ENCODE measurements around the gene IFNGR1.

Gene IFNGR1

GRCh38 chr6:137224799-137225198 is 5.6 kb upstream of the IFNGR1 start:
- H4K20me1 ChIP-seq (ENCODE audit: insufficient read depth), result no peaks in the 10 kb centered on the region
- H3K4me3 ChIP-seq (IDR thresholded peaks at IDR 0.05; ENCODE audit: insufficient read depth, low read depth, low read length), result no peak overlapping the region
- TF ChIP-seq CTCF (conservative IDR thresholded peaks at IDR 0.05; ENCODE audit: low read depth, low read length), result no peak
- no peak overlapping the region for H3K27ac ChIP-seq
- peaks cover 16% of the 10 kb centered on the region for H3K4me1 ChIP-seq (ENCODE audit: low read depth, poor library complexity, severe bottlenecking)
- H2AFZ ChIP-seq (ENCODE audit: low read depth), result no peak overlapping the region
- H3K79me2 ChIP-seq (ENCODE audit: insufficient read depth, low read depth), result no peaks in the 10 kb centered on the region
- no peaks in the 10 kb centered on the region; the same call in 1 of the 2 replicates for H3K27me3 ChIP-seq (ENCODE audit: insufficient read depth, low read depth)
- no peak overlapping the region for H3K9ac ChIP-seq
- H3K36me3 ChIP-seq (ENCODE audit: insufficient read depth), result no peaks in the 10 kb centered on the region
- H3K4me2 ChIP-seq, result no peak overlapping the region

- no peaks in the 10 kb centered on the region for H3K36me3 ChIP-seq (ENCODE audit: insufficient read depth)
- H3K4me2 ChIP-seq, result no peak overlapping the region
- H2AFZ ChIP-seq (ENCODE audit: low read depth), result no peak overlapping the region
- H4K20me1 ChIP-seq (ENCODE audit: insufficient read depth), result no peaks in the 10 kb centered on the region
- H3K4me1 ChIP-seq (ENCODE audit: low read depth, poor library complexity, severe bottlenecking), result peaks cover 20% of the 10 kb centered on the region
- no peaks in the 10 kb centered on the region for H3K79me2 ChIP-seq (ENCODE audit: insufficient read depth, low read depth)
- no peak for TF ChIP-seq CTCF (conservative IDR thresholded peaks at IDR 0.05; ENCODE audit: low read depth, low read length)
- H3K4me3 ChIP-seq (IDR thresholded peaks at IDR 0.05; ENCODE audit: insufficient read depth, low read depth, low read length), result no peak overlapping the region
- H3K9ac ChIP-seq, result no peak overlapping the region
- H3K27me3 ChIP-seq (ENCODE audit: insufficient read depth, low read depth), result no peaks in the 10 kb centered on the region; the same call in 1 of the 2 replicates
- no peak overlapping the region for H3K27ac ChIP-seq
These were observed 4.4 kb upstream of the IFNGR1 start for GRCh38 chr6:137223370-137224131.

- no peak overlapping the region for H3K4me3 ChIP-seq (IDR thresholded peaks at IDR 0.05; ENCODE audit: insufficient read depth, low read depth, low read length)
- H3K27ac ChIP-seq, result no peak overlapping the region
- H3K36me3 ChIP-seq (ENCODE audit: insufficient read depth), result no peaks in the 10 kb centered on the region
- peaks cover 19% of the 10 kb centered on the region for H3K4me1 ChIP-seq (ENCODE audit: low read depth, poor library complexity, severe bottlenecking)
- no peak overlapping the region for H2AFZ ChIP-seq (ENCODE audit: low read depth)
- no peaks in the 10 kb centered on the region for H4K20me1 ChIP-seq (ENCODE audit: insufficient read depth)
- H3K79me2 ChIP-seq (ENCODE audit: insufficient read depth, low read depth), result peaks cover 5% of the 10 kb centered on the region; the same call in 1 of the 2 replicates
- H3K4me2 ChIP-seq, result no peak overlapping the region
- H3K27me3 ChIP-seq (ENCODE audit: insufficient read depth, low read depth), result no peaks in the 10 kb centered on the region
- no peak overlapping the region for H3K9ac ChIP-seq
- TF ChIP-seq CTCF (conservative IDR thresholded peaks at IDR 0.05; ENCODE audit: low read depth, low read length), result no peak
These were observed 3.2 kb upstream of the IFNGR1 start for GRCh38 chr6:137222381-137222780.

- Histone ChIP-seq H3K4me1 (ENCODE audit: low read depth, poor library complexity, severe bottlenecking) (peaks cover 17% of the 10 kb centered on the region), H3K4me2 (peak overlapping the region; percentile 93), H4K20me1 (ENCODE audit: insufficient read depth) (no peaks in the 10 kb centered on the region), H3K36me3 (ENCODE audit: insufficient read depth) (no peaks in the 10 kb centered on the region), H3K9ac (peak overlapping the region; percentile 63; the same call in 1 of the 2 replicates), H3K79me2 (ENCODE audit: insufficient read depth, low read depth) (peaks cover 5% of the 10 kb centered on the region; the same call in 1 of the 2 replicates), H3K27ac (no peak overlapping the region), H3K4me3 (IDR thresholded peaks at IDR 0.05; ENCODE audit: insufficient read depth, low read depth, low read length) (no peak overlapping the region), H3K27me3 (ENCODE audit: insufficient read depth, low read depth) (no peaks in the 10 kb centered on the region), H2AFZ (ENCODE audit: low read depth) (peak overlapping the region; percentile 81)
- TF ChIP-seq CTCF (conservative IDR thresholded peaks at IDR 0.05; ENCODE audit: low read depth, low read length), result no peak
These were observed 573 bp upstream of the IFNGR1 start for GRCh38 chr6:137219664-137220252.

All from KMS-11 (cell line).